Activated CD4-positive, alpha-beta T cell treated with anti-CD3 and anti-CD28 coated beads, Interleukin-2, amount 10 ng/mL, durations not matched to agents 24 days and 14 days (primary cell): Measurements from ENCODE around the gene OSBPL5. TPM values are rescaled to one million over a fixed set of nuclear protein-coding genes. Genes with fewer than 3 reads are reported as not detected.

Experiments used
- DNase-seq: peaks from one replicate; pipeline ENCODE4 v3.0.0; 2022
- H3K27ac Mint-ChIP-seq: one replicate; pipeline ENCODE4 v1.8.0; 2022; ENCODE audit warnings: mild to moderate bottlenecking, mixed read lengths
- H3K27me3 Mint-ChIP-seq: one replicate; pipeline ENCODE4 v1.8.0; 2022; ENCODE audit warnings: mixed read lengths
- H3K36me3 Mint-ChIP-seq: one replicate; pipeline ENCODE4 v1.8.0; 2022; ENCODE audit warnings: low read depth, mild to moderate bottlenecking, mixed read lengths
- H3K4me1 Mint-ChIP-seq: one replicate; pipeline ENCODE4 v1.8.0; 2021; ENCODE audit warnings: mixed read lengths
- H3K4me3 Mint-ChIP-seq: one replicate; pipeline ENCODE4 v1.8.0; 2022; ENCODE audit warnings: mild to moderate bottlenecking, moderate library complexity, mixed read lengths
- H3K9me3 Mint-ChIP-seq: one replicate; pipeline ENCODE4 v1.8.0; 2021; ENCODE audit warnings: mixed read lengths
- intact Hi-C: fragments of 100-400 bp; cut with micrococcal nuclease; formaldehyde crosslinking; loops from one replicate; pipeline ENCODE4 v1.15.1; 2023
- total RNA-seq: library from RNA; stranded (reverse); gene quantifications from 2 replicates; pipeline ENCODE4 v1.2.3, GENCODE V29; 2022

The OSBPL5 gene
- total RNA-seq, 1 donor from 2014 or later: 3.4 TPM

DNA sequence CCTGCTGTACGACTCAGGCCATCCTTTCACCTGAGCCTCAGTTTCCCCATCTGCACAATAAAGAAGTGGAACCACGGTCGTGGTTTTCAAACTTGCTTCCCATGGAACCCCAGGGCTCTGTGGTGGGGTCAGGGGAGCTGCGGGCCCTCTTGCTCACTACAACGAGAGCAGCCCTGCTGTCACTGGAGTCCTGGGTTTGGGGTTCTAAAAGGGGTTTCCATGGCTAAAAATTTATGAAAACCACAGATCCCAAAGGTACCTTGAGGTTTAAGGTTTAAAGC is 62.5 kb downstream of the OSBPL5 start:
- peaks cover 3% of the 10 kb centered on the region for H3K4me1 Mint-ChIP-seq
- DNase-seq: no peak
- no peaks in the 10 kb centered on the region for H3K27me3 Mint-ChIP-seq
- no peak overlapping the region for H3K27ac Mint-ChIP-seq
- intact Hi-C loops: no loop called here
- no peaks in the 10 kb centered on the region for H3K9me3 Mint-ChIP-seq
- H3K36me3 Mint-ChIP-seq: no peaks in the 10 kb centered on the region
- H3K4me3 Mint-ChIP-seq: no peak overlapping the region

DNA sequence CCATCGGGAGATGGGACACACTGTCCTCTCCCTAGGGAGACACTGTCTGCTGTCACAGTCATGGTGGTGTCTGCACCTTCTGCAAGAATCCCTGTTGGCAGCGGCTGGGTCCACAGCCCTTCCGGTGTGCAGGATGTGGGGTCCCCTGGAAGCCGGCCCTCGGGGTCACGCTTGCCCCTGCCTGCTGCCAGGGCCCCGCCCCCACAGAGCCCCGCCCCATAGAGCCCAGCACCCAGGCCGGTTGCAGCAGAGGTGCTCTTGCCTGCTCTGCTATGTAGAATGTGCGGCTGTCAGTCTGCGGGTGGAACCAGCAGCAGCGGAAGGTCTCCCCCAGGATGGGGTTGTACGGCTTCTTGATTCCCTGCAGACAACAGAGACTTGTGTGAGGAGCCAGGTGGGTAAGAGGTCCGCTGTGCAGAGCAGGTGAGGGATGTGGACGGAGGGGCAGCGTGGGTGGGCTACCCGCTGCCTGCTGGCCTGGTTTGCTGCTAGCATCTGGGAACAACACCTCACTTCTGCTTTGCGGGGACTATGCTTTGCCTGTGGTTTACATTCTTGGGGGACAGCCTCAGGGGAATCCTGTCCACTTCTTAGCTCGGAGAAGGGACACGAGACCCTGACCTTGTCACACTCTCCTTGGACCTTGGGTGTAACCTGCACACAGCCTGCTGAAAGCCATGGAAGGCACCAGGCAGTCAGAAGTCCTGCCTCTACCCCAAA is 63.0 kb downstream of the OSBPL5 start:
- Mint-ChIP-seq H3K27me3 (no peaks in the 10 kb centered on the region), H3K36me3 (no peaks in the 10 kb centered on the region), H3K4me1 (peaks cover 3% of the 10 kb centered on the region), H3K4me3 (no peak overlapping the region), H3K27ac (no peak overlapping the region), H3K9me3 (no peaks in the 10 kb centered on the region)
- DNase-seq: no peak
- intact Hi-C loops: no loop called here

DNA sequence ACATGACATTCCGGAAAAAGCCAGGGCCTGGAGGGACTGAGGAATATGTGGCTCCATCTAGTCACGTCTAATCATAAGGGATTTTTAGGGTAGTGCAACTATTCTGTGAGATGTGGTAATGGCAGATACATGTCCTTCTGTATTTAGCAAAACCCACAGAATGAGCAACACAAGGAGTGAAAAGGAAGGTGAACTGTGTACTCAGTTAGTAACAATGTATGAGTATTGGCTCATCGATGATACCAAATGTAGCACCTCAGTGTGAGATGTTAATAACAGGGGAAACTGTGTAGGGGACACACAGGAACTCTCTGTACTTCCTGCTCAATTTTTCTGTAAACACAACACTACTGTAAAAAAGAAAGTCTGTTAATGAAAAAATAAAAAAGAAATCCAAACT is 65.9 kb downstream of the OSBPL5 start:
- DNase-seq: no peak
- Mint-ChIP-seq H3K9me3 (no peaks in the 10 kb centered on the region), H3K4me3 (no peak overlapping the region), H3K36me3 (no peaks in the 10 kb centered on the region), H3K4me1 (peaks cover 3% of the 10 kb centered on the region), H3K27me3 (peaks cover 5% of the 10 kb centered on the region), H3K27ac (no peak overlapping the region)
- intact Hi-C loops: no loop called here

DNA sequence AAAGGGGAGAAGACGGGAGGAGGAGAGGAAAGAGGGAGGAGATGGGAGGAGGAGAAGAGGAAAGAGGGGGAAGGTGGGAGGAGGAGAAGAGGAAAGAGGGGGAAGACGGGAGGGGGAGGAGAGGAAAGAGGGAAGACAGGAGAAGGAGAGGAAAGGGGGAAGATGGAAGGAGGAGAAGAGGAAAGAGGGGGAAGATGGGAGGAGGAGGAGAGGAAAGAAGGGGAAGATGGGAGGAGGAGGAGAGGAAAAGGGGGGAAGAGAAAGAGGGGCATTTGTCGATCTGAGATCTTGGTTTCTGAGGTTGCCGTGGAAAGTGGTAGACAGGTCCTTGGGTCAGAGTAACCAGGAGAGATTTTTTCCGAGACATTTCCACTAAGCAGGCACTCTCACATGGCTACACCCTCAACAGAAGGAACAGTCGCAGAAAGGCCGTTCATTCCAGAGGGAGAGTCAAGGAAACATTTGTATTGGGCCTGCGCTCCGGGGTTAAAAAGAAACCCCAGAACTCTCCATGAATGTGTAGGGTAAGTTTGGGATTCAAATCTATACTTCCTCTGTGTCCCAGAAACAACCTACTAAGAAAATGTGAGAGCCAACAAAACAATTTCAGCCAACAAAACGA is 68.1 kb downstream of the OSBPL5 start:
- Mint-ChIP-seq H3K27ac (no peak overlapping the region), H3K9me3 (no peaks in the 10 kb centered on the region), H3K36me3 (no peaks in the 10 kb centered on the region), H3K4me1 (peaks cover 3% of the 10 kb centered on the region), H3K27me3 (peaks cover 5% of the 10 kb centered on the region), H3K4me3 (no peak overlapping the region)
- no peak for DNase-seq
- intact Hi-C loops: no loop called here

DNA sequence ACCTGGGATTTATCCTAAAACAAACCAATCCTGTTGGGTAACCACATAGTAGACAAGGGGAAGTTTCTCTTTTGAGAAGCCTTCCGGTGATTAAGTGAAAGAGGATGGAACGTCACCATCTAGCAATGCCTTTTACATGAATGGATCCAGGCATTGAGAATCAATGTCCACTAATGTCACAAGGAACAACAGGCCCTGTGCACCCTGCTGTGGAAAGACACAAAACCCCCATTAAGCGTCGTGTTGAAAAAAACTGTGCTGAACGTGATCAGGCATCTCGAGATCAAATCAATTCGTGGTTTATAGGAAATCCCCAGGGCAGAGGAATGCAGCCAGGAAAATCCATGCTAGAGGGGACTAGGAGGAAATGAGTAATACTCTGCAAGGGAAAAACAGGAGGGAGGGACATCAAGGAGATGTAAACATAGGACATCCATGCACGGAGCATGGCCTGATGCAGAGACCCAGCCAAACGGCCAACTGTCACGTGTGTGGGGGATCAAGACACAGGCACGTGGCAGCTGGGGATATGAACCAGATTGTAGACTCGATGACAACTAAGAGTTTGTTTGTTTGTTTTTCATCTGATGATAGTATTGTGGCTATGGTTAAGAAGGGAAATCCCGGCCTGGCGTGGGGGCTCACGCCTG is 69.3 kb downstream of the OSBPL5 start:
- H3K27me3 Mint-ChIP-seq: peaks cover 7% of the 10 kb centered on the region
- intact Hi-C loops: no loop called here
- H3K9me3 Mint-ChIP-seq: no peaks in the 10 kb centered on the region
- DNase-seq: no peak
- H3K4me3 Mint-ChIP-seq: no peak overlapping the region
- H3K27ac Mint-ChIP-seq: no peak overlapping the region
- peaks cover 8% of the 10 kb centered on the region for H3K4me1 Mint-ChIP-seq
- H3K36me3 Mint-ChIP-seq: no peaks in the 10 kb centered on the region

DNA sequence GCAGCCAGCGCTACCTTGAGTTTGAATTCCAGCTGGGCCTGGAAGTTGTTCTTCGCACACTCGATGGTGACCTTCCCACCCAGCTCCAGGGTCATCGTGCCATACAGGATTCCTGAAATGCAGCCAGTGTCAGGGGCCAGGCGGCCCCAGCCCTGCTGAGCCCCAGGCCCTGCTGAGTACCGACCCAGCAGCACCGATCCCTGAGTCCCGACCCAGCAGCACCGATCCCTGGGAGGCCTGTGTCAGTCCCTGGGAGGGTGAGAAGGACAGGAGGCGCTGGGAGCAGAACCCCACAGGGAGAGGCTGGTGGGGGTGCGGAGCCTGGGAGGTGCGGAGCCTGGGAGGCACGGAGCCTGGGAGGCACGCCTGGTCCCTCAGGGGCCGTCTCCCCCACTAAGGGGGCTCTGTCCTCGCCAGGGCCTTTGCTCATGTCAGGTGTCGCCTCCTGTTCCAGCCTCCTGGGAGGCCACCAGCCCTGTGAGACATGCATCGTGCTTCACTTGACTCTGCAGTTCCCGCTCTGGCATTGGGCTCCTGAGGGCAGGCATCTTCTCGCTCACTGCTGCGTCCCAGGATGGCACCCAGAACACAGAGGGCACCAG is 70.8 kb downstream of the OSBPL5 start:
- no peak for DNase-seq
- Mint-ChIP-seq H3K27me3 (peaks cover 7% of the 10 kb centered on the region), H3K27ac (no peak overlapping the region), H3K4me1 (peaks cover 5% of the 10 kb centered on the region), H3K36me3 (no peaks in the 10 kb centered on the region), H3K4me3 (no peak overlapping the region), H3K9me3 (no peaks in the 10 kb centered on the region)
- intact Hi-C loops: loop anchor here (5.0 kb wide), 1 partner anchor 202 kb away; no protein-coding TSS in a partner anchor

DNA sequence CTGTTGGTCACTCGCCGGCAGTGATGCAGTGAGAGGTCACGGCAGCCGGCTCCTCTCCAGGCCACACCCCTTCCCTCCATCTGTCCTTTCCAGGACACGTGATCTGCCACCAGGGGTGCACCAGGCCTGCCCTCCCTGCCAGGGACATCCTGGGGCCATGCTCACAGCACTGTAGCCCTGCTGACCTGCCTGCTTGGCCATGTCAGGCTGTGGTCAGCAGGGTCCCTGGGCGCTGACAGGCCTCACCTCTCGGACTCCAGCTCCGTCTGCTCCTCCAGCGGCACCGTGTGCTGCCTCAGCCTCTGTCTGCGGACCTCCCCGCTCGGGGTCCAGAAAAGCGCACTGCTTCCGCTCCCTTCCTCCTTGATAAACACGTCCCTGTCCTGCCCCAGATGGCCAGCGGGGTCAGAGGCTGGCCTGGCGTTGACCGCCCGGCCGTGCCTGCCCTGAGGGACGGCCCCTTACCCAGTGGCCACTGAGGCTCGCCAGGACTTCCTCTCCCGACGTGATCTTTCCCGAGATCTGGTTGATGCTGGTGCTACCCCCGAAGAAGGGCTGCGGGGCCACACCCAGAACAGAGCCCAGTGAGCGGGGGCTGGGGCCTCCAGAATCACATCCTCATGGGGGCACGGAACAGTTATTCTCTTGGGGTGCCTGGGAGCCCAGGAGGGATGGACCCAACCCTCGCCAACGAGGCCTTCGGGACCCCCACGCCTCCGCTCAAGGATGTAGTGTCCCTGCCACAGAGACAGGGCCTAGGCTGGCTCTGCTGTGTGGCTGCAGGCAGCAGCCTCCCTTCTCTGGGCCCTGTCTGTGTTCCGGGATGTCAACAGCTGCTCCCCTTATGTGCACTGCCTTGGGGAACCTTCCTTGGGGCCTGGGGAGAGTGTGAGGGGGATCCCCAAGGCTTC is 71.6 kb downstream of the OSBPL5 start:
- Mint-ChIP-seq H3K4me3 (no peak overlapping the region), H3K9me3 (no peaks in the 10 kb centered on the region), H3K27me3 (peaks cover 7% of the 10 kb centered on the region), H3K27ac (no peak overlapping the region), H3K36me3 (no peaks in the 10 kb centered on the region), H3K4me1 (peaks cover 4% of the 10 kb centered on the region)
- no peak for DNase-seq
- intact Hi-C loops: loop anchor here (5.0 kb wide), 1 partner anchor 201 kb away; no protein-coding TSS in a partner anchor

DNA sequence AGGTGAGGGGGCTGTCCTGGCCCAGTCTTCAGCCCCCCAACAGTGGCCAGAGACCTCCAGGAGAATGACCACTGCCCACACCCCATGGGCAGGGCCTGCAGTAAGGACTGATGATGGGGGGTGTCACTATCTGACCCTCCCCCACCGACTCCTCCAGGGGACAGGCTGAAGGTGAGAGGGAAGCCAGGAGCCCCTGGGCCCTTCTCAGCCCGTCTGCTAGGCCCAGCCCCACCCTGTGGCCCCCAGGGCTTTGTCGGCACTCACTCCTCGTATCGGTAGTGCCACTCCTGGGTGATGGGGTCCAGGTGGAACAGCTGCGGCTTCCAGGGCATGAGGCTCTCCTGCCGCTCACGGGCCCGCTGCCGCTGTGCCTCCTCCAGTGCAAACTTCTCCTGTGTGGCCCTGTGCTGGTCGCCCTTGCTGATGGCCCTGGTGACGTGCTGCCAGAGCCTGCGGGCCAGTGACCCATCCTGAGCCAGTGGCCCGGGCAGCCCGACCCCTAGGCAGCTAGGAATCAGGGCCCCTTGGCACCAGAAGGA is 72.4 kb downstream of the OSBPL5 start:
- peaks cover 7% of the 10 kb centered on the region for H3K27me3 Mint-ChIP-seq
- no peaks in the 10 kb centered on the region for H3K36me3 Mint-ChIP-seq
- H3K9me3 Mint-ChIP-seq: no peaks in the 10 kb centered on the region
- H3K4me1 Mint-ChIP-seq: peaks cover 4% of the 10 kb centered on the region
- intact Hi-C loops: loop anchor here (5.0 kb wide), 1 partner anchor 200 kb away; no protein-coding TSS in a partner anchor
- H3K27ac Mint-ChIP-seq: no peak overlapping the region
- H3K4me3 Mint-ChIP-seq: no peak overlapping the region
- no peak for DNase-seq

DNA sequence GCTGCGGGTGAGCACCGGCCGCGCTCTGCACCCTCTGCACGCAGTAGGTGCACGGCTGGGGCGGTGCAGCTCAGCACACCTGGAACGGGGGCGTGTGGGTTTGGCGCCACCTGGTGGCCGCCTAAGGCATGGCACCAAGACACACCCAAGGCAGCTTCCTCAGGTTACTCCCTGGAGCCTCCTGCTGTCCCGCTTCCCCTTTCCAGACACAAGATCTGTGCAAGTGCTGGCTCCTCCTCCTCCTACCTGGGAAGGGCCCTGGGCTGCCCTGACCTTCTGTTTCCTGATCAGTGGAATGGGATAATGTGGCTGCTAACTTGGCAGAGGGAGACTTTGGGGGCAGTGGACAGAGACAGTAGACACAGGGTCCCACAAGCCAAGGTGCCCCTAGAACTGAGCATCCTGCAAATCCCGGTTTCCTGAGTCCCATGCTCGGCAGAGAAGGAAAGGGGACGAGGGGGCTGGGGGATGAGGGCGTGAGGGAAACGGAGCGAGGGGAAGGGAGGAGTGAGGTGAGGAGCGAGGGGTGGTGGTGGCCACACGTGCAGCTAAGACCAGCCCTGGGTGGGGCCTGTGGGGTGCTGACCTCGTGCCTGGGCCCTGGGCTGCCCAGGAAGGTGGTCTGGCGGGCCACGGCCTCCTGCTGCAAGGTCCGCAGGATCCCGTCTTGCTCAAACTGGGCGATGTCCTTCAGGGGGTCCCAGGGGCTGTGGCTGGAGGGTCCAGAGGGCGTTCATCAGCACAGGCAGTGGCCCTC is 73.1 kb downstream of the OSBPL5 start:
- Mint-ChIP-seq H3K27ac (no peak overlapping the region), H3K36me3 (no peaks in the 10 kb centered on the region), H3K27me3 (peaks cover 7% of the 10 kb centered on the region), H3K9me3 (no peaks in the 10 kb centered on the region), H3K4me3 (no peak overlapping the region), H3K4me1 (peaks cover 4% of the 10 kb centered on the region)
- intact Hi-C loops: loop anchor here (1.0 to 5.0 kb wide), 4 partner anchors 55 to 559 kb away; no protein-coding TSS in a partner anchor
- peak; percentile 92 for DNase-seq

DNA sequence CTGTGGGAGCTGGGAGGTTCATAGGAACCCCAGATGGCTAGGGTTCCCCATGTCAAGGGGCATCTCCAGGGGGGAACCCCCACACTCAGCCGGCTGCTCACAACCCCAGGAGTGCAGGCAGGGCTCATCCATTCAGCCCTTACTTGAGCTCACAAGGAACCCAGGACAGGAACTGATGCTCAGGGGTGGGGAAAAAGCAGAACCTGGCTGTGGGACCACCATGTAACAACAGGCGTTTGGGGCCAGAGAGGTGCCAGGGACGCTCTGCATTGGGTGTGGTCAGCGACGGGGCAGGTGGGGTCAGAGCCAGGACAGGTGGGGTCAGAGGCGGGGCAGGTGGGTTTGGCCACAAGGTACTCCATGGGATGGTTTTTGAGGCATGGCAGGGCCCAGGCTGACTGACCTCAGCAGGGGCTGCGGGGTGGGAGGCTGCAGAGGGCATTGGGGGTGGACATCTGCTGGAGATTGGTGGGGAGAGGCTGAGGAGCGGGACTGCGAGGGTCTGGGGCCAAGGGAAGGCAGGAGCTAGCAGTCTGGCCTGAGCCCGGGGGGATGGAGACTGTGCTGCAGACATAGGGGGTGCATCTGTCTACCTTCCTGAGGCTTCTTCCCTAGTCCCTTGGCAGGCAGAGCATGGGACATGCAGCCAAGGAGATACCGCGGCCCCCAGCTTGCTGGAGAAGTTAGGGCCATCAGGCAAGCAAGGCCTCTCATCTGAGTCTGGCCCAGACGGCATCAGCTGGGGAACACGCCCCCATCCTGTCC is 73.8 kb downstream of the OSBPL5 start:
- peaks cover 5% of the 10 kb centered on the region for H3K27me3 Mint-ChIP-seq
- H3K4me3 Mint-ChIP-seq: no peak overlapping the region
- peaks cover 4% of the 10 kb centered on the region for H3K4me1 Mint-ChIP-seq
- H3K36me3 Mint-ChIP-seq: no peaks in the 10 kb centered on the region
- H3K9me3 Mint-ChIP-seq: no peaks in the 10 kb centered on the region
- no peak for DNase-seq
- H3K27ac Mint-ChIP-seq: no peak overlapping the region
- intact Hi-C loops: loop anchor here (1.0 to 5.0 kb wide), 4 partner anchors 54 to 558 kb away; no protein-coding TSS in a partner anchor

DNA sequence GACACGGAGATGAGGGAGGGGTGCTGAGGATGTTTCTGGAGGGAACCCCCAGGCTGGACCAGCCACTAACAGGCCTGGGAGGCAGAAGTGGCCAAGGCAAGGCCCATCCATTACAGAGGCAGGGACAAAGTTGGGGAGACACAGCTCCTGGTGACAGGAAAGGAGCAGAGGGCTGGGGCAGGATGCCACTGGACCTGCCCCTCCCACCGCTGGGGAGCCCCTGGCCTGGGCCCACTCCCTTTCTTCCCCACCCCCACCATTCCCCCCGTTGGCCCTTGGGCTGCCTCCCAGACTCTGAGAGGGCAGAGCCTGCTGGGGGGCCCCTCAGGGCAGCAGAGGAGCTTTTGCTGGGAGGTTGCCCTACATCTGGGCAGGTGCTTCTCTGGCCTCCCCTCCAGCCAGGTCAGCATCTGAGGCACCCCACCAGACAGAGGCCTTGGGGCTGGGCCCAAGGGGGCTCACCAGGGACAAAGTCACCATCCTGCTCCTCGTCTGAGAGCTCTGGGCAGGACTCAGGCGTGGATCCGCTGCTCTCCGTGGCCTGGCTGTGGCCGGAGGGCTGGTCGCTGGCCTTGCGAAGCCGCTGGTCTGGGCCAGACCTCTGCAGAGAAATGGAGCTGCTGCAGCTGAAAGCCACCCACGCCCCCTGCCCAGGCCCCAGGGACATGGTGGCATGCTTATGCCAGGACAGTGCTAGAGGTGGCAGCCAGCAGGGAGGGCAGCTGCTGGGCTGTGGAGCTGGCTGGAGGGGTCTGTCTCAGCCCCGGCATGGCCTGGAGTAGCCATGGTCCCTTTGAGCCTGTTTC is 74.8 kb downstream of the OSBPL5 start:
- Mint-ChIP-seq H3K4me3 (no peak overlapping the region), H3K27ac (no peak overlapping the region), H3K4me1 (peaks cover 4% of the 10 kb centered on the region), H3K36me3 (no peaks in the 10 kb centered on the region), H3K27me3 (peaks cover 1% of the 10 kb centered on the region), H3K9me3 (no peaks in the 10 kb centered on the region)
- intact Hi-C loops: loop anchor here (2.0 to 5.0 kb wide), 2 partner anchors 115 to 198 kb away; no protein-coding TSS in a partner anchor
- no peak for DNase-seq
